ENCODE results near the gene LIN28A. TPM values are rescaled to one million over a fixed set of nuclear protein-coding genes. Genes with fewer than 3 reads are reported as not detected.

The LIN28A gene
- total RNA-seq, 1 donor from 2014 or later: 43.7 TPM

DNA sequence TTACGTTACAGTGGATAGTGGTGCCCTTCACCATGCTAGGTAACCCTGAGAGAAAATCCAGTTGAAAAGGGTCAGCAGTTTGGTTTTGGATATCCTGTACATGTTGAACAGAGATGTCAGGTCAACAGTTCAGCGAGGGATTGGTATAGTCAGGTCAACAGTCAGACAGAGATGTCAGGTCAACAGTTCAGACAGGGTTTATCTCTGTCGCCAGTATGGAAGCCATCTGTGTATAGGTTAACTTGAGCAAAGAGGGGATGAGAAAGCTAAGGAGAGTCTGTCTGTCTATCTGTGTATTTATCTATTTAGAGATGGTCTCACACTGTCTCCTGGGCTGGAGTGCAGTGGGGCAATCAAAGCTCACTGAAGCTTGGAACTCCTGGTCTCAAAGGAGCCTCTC is 39.3 kb downstream of the LIN28A start:
- DNase-seq (ENCODE audit: low read depth): no peak
- H3K36me3 ChIP-seq (ENCODE audit: insufficient read depth, low read length): peaks cover 43% of the 10 kb centered on the region
- Mint-ChIP-seq H3K4me3 (ENCODE audit: unreplicated experiment) (no peak overlapping the region), H3K4me1 (ENCODE audit: low read depth, unreplicated experiment) (no peaks in the 10 kb centered on the region), H3K36me3 (ENCODE audit: low read depth, unreplicated experiment) (peaks cover 24% of the 10 kb centered on the region), H3K9me3 (ENCODE audit: unreplicated experiment) (no peaks in the 10 kb centered on the region), H3K27me3 (ENCODE audit: low read depth, unreplicated experiment) (no peaks in the 10 kb centered on the region), H3K27ac (ENCODE audit: unreplicated experiment) (no peak overlapping the region)
- peaks cover 6% of the 10 kb centered on the region for H4K20me1 ChIP-seq (ENCODE audit: insufficient read depth, low read length)
- H3K4me1 ChIP-seq (ENCODE audit: insufficient read depth, low read length): no peaks in the 10 kb centered on the region
- no peak overlapping the region for H3K9ac ChIP-seq (ENCODE audit: low read length)
- FAIRE-seq: no peak
- TF ChIP-seq, protein P1, sequence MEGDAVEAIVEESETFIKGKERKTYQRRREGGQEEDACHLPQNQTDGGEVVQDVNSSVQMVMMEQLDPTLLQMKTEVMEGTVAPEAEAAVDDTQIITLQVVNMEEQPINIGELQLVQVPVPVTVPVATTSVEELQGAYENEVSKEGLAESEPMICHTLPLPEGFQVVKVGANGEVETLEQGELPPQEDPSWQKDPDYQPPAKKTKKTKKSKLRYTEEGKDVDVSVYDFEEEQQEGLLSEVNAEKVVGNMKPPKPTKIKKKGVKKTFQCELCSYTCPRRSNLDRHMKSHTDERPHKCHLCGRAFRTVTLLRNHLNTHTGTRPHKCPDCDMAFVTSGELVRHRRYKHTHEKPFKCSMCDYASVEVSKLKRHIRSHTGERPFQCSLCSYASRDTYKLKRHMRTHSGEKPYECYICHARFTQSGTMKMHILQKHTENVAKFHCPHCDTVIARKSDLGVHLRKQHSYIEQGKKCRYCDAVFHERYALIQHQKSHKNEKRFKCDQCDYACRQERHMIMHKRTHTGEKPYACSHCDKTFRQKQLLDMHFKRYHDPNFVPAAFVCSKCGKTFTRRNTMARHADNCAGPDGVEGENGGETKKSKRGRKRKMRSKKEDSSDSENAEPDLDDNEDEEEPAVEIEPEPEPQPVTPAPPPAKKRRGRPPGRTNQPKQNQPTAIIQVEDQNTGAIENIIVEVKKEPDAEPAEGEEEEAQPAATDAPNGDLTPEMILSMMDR (IDR thresholded peaks at IDR 0.05; ENCODE audit: insufficient read depth, low read depth, low read length): no peak
- TF ChIP-seq EZH2 (IDR thresholded peaks at IDR 0.05; ENCODE audit: insufficient read depth, low read length): no peak
- H3K4me3 ChIP-seq (ENCODE audit: insufficient read depth, low read depth, low read length): no peak overlapping the region
- H3K27me3 ChIP-seq (ENCODE audit: insufficient read depth, low read length): no peaks in the 10 kb centered on the region
- H3K27ac ChIP-seq (ENCODE audit: low read depth, low read length): no peak overlapping the region
- H3K4me2 ChIP-seq (ENCODE audit: low read length): no peak overlapping the region
- H2AFZ ChIP-seq (ENCODE audit: low read depth, low read length): no peak overlapping the region
- H3K9me3 ChIP-seq (ENCODE audit: insufficient read depth, low read depth, low read length): no peaks in the 10 kb centered on the region
- H3K79me2 ChIP-seq (ENCODE audit: insufficient read depth, low read length): no peaks in the 10 kb centered on the region

DNA sequence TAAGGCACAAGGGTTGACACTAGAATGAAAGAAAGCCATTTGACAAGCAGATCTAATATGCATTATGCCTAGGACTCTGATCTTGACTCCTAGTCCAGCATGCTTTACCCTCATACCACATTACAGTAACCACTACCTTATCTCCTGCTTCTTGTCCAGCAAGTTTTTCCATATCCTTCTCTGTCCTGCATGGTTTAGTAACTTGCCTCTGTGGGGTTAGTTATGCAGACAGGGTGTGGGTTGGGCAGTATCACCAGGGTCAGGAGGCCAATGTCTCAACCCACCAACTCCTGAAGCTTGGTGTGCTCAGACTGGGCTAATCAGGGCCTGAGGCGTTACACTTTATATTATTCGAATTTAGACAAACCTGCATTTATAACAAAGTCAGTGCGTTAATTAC is 40.3 kb downstream of the LIN28A start:
- TF ChIP-seq, protein P1 (IDR thresholded peaks at IDR 0.05; ENCODE audit: insufficient read depth, low read depth, low read length): no peak
- no peak overlapping the region for H3K27ac ChIP-seq (ENCODE audit: low read depth, low read length)
- no peaks in the 10 kb centered on the region for H3K4me1 ChIP-seq (ENCODE audit: insufficient read depth, low read length)
- H3K4me3 ChIP-seq (ENCODE audit: insufficient read depth, low read depth, low read length): no peak overlapping the region
- no peak overlapping the region for H3K27ac Mint-ChIP-seq (ENCODE audit: unreplicated experiment)
- FAIRE-seq (no peak), DNase-seq (ENCODE audit: low read depth) (no peak)
- H3K79me2 ChIP-seq (ENCODE audit: insufficient read depth, low read length): no peaks in the 10 kb centered on the region
- H3K36me3 ChIP-seq (ENCODE audit: insufficient read depth, low read length): peaks cover 43% of the 10 kb centered on the region
- H3K27me3 Mint-ChIP-seq (ENCODE audit: low read depth, unreplicated experiment): no peaks in the 10 kb centered on the region
- H3K4me2 ChIP-seq (ENCODE audit: low read length): no peak overlapping the region
- H4K20me1 ChIP-seq (ENCODE audit: insufficient read depth, low read length): peaks cover 6% of the 10 kb centered on the region
- H3K4me3 Mint-ChIP-seq (ENCODE audit: unreplicated experiment): no peak overlapping the region
- H3K4me1 Mint-ChIP-seq (ENCODE audit: low read depth, unreplicated experiment): no peaks in the 10 kb centered on the region
- H3K36me3 Mint-ChIP-seq (ENCODE audit: low read depth, unreplicated experiment): peaks cover 25% of the 10 kb centered on the region
- no peaks in the 10 kb centered on the region for H3K9me3 Mint-ChIP-seq (ENCODE audit: unreplicated experiment)
- no peaks in the 10 kb centered on the region for H3K9me3 ChIP-seq (ENCODE audit: insufficient read depth, low read depth, low read length)
- no peaks in the 10 kb centered on the region for H3K27me3 ChIP-seq (ENCODE audit: insufficient read depth, low read length)
- no peak overlapping the region for H2AFZ ChIP-seq (ENCODE audit: low read depth, low read length)
- no peak overlapping the region for H3K9ac ChIP-seq (ENCODE audit: low read length)

DNA sequence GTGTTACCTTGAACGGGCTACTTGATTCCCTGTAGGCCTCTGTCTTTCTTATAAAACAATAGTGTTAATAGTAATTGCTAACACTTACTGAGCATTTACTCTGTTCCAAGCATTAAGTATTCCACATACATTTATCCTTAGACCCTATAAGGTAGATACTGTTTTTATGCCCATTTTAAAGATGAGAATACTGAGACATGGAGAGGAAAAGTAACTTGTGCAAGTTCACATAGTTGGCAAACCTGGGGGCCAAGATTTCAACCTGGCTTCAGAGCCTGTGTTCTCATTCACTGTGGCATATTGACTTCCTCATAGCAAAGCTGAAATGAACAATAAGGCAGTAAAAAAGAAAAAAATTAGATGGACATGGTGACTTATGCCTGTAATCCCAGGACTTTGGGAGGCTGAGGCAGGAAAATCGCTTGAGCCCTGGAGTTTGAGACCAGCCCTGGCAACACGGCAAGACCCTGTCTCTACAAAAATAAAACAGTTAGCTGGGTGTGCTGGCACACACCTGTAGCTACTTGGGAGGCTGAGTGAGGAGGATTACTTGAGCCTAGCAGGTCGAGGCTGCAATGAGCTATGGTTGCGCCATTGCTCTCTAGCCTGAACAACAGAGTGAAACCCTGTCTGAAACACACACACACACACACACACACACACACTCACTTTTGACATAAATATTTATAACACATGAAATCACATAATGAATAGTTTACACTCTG is 42.0 kb downstream of the LIN28A start:
- H4K20me1 ChIP-seq (ENCODE audit: insufficient read depth, low read length): peaks cover 6% of the 10 kb centered on the region
- no peak overlapping the region for H3K27ac Mint-ChIP-seq (ENCODE audit: unreplicated experiment)
- DNase-seq (ENCODE audit: low read depth) (no peak), FAIRE-seq (no peak)
- H3K4me3 Mint-ChIP-seq (ENCODE audit: unreplicated experiment): no peak overlapping the region
- no peak overlapping the region for H3K4me3 ChIP-seq (ENCODE audit: insufficient read depth, low read depth, low read length)
- H3K36me3 Mint-ChIP-seq (ENCODE audit: low read depth, unreplicated experiment): peaks cover 17% of the 10 kb centered on the region
- no peak overlapping the region for H3K4me2 ChIP-seq (ENCODE audit: low read length)
- no peaks in the 10 kb centered on the region for H3K4me1 Mint-ChIP-seq (ENCODE audit: low read depth, unreplicated experiment)
- H3K79me2 ChIP-seq (ENCODE audit: insufficient read depth, low read length): no peaks in the 10 kb centered on the region
- H3K27ac ChIP-seq (ENCODE audit: low read depth, low read length): no peak overlapping the region
- no peak overlapping the region for H3K9ac ChIP-seq (ENCODE audit: low read length)
- H3K27me3 Mint-ChIP-seq (ENCODE audit: low read depth, unreplicated experiment): no peaks in the 10 kb centered on the region
- H3K36me3 ChIP-seq (ENCODE audit: insufficient read depth, low read length): peaks cover 35% of the 10 kb centered on the region
- H3K27me3 ChIP-seq (ENCODE audit: insufficient read depth, low read length): no peaks in the 10 kb centered on the region
- no peaks in the 10 kb centered on the region for H3K4me1 ChIP-seq (ENCODE audit: insufficient read depth, low read length)
- no peak overlapping the region for H2AFZ ChIP-seq (ENCODE audit: low read depth, low read length)
- H3K9me3 Mint-ChIP-seq (ENCODE audit: unreplicated experiment): no peaks in the 10 kb centered on the region
- H3K9me3 ChIP-seq (ENCODE audit: insufficient read depth, low read depth, low read length): no peaks in the 10 kb centered on the region
- TF ChIP-seq EZH2 (IDR thresholded peaks at IDR 0.05; ENCODE audit: insufficient read depth, low read length): no peak
- TF ChIP-seq, protein P1 (IDR thresholded peaks at IDR 0.05; ENCODE audit: insufficient read depth, low read depth, low read length): no peak

Measured in astrocyte (in vitro differentiated cells and primary cell).